Hematopoietic multipotent progenitor cell treated with erythropoietin and hydrocortisone succinate and interleukin-3 and kit ligand, for 8 days (in vitro differentiated cells): Measurements from ENCODE around the gene TNS3.
A peak's percentile ranks its signal among the peaks of the same experiment; 100 is the strongest.

ENCODE experiments used
- DNase-seq: peaks from one replicate; pipeline ENCODE4 v3.0.0-alpha.2; 2015

The TNS3 gene

GRCh38 chr7:47355684-47356083 is 226.2 kb downstream of the TNS3 start:
- DNase-seq, result no peak

DNA sequence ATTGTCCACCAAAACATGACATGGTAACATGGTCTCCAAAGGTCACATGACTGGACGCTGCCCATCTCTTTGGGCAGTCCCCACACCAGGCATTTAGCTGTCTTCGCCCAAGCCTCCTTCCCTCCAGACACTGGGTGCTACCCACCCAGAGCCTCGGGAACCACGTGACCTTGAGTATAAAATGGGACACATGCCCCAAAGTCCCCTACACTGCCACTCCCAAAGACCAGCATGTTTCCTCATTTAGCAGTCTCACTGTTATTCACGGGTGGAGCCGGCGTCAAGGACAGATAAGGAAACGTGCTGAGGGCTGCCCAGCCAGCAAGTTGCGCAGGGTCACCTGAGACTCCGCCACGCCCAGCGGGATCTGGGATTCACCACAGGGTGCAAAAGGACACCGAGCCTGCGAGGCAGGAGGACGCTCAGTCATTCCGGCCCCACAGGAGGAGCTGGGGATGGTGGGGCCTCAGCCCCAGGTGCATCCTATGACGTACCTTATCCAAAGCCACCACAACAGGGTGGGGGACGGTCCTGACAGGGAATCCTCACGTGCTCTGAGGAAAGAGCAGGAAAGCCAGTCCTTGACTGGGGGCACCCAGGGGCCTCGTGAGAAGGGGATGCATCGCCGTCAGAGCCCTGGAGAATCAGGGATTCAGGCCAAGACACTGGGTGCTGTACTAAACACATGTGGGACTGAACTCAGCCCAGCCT is 226.9 kb downstream of the TNS3 start:
- DNase-seq, result peak; percentile 70

DNA sequence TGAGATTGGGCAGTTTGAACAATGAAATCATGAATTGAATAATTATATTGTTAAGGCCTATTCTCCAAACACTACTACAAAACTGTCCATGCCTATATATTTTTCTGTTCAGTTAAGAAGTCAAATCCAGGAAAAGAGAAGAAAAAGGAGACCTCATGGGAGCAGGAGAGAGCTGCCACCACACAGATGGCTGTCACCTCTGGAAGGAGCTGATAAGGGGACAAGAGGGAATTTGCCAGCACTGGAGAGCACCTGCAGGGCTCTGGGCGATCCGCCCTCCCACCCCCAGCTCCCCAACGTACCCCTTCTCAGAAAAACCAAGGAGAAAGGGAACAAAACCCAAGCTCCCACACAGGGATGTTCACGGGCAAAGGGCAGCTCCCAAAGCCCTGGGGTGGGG is 227.8 kb downstream of the TNS3 start:
- DNase-seq, result peak; percentile 64

DNA sequence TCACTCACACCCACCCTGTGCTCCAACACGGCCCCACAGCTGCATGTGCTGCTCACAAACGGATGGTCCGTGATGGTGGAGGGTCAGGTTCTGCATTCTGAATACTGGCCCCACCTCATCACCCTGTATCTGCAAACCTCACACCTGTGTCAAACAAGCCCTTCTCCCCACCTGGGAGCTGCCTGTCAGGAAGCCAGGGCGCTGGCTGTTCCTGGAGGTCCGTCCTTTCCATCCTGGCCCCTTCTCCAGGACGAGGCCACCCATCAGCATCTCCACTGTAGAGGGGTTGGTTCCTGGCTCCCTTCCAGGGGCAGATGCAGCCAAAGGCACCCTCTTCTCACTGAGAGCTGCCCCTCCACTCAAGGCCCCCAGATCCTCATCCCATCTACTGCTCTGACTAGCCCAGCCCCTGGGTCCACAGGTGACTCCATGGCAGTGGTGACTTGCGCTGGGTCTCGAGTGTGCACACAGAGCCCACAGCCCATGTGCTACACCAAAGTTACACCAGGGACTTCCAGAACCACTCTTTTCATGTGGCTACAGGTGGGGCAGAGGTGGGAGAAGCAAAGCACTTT is 229.4 kb downstream of the TNS3 start:
- DNase-seq, result no peak

DNA sequence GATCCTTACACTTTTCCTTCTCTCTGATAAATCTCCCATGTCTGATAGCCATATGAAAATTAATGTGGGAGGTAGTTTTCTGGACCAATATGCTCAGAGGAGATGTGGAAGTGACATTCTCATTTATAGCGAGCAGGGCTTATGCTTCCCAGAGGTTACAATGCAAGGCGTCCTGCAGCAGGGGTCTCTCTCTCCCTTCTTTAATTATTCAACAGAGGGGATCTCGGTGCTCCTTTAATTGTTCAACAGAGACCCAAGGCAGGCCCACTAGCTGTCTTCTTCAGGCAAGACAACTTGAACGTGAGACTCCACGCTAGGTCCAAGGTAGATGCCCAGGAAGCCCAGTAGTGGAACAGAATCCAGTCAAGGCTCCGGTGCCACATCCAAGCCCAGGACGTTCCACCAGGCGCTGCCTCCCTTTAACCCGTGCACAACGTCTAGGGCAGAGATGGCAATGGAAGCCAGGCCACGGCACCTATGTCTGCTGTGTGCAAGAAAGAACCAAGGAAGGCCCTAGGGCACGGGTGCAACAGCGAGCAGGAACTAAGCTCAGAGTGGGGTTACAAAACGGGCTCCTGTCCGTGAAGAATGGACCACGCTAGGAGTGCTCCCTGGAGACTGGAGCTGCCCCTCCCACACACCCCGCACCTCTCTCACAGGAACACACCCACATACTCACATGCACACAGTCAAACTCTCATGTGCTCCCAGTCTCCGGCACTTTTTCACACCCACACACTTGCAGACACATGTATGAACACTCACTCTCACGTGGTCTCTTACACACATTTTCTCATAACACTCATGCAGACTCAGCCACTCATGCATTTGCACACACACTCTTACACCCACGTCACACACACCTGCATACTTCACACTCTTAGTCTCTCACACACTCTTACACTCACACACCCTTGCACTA is 230.4 kb downstream of the TNS3 start:
- DNase-seq, result no peak

GRCh38 chr7:47350425-47350824 is 231.5 kb downstream of the TNS3 start:
- no peak for DNase-seq

DNA sequence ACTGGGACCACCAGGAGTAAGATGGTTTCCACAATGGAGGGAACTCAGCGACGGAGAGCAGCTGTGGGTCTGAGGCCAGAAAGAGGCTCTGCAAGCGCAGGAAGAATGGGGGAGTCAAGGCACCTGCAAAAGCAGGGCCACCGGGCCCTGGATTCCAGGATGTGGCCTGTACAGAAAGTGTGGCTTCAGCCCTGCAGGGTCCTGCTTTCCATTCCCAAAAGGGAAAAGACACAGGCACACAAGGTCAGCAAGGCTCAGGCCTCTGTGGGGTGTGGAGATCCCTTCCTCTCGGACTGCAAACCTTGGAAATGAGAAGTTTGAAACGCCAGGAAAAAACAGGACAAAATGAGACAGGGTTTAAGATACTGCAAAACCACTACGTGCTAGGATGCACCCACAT is 232.5 kb downstream of the TNS3 start:
- no peak for DNase-seq

- no peak for DNase-seq
These were observed 234.0 kb downstream of the TNS3 start for GRCh38 chr7:47347816-47348385.

GRCh38 chr7:47347346-47347745 is 234.6 kb downstream of the TNS3 start:
- DNase-seq, result no peak

GRCh38 chr7:47346377-47346914 is 235.5 kb downstream of the TNS3 start:
- no peak for DNase-seq

- DNase-seq, result no peak
These were observed 236.0 kb downstream of the TNS3 start for GRCh38 chr7:47345857-47346298.

GRCh38 chr7:47344171-47344955 is 237.5 kb downstream of the TNS3 start:
- no peak for DNase-seq

GRCh38 chr7:47343061-47343455 is 238.9 kb downstream of the TNS3 start:
- DNase-seq, result no peak

DNA sequence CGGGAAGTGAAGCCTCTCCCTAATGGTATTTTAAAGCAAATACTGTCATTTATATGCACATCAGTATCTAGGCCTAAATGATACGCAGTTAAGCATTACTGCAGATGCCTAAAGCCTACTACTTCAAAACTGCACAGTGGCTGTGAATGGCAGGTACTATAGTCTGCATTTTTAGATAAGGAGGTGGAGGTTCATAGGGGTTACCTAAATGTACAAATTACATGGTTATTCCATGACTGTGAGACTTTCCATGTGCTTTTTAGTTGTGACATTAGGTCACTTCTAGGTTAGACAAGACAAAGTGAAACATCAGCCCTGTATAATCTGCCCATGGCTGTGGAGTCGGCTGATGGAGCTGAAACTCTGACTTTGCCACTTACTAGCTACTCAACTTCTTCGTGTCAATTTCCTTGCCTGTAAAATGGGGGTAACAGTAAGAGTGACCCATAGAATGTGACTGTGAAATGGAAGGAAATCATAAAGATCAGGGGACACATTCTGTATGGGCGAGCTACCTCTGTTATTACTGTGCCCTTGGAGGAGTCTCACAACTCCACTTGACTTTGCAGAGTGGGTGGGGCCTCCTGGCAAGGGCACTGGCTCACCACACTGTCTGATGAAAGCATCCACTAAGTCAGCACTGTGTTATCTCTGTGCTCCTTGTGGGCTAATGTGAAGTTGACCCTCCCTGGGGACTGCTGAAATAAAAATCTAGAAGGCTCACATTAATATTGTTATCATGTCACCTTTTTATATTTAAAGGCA is 239.4 kb downstream of the TNS3 start:
- peak; percentile 96 for DNase-seq

DNA sequence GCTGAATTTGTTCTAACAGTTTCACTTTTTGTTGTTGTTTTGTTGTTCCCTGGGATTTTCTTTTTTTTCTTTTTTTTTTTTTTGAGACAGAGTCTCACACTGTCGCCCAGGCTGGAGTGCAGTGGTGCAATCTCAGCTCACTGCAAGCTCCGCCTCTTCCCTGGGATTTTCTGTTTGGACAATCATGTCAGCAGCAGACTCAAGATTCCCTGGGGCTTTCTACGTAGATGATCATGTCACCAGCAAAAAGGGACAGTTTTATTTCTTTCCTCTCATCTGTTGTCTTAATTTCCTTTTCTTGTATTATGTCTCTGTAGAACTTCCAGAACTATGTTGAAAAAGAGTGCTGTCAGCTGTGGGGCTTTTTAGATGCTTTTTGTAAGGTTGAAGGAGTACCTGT is 241.4 kb downstream of the TNS3 start:
- DNase-seq, result no peak

- no peak for DNase-seq
These were observed 243.9 kb downstream of the TNS3 start for GRCh38 chr7:47338026-47338425.

GRCh38 chr7:47337531-47337930 is 244.4 kb downstream of the TNS3 start:
- DNase-seq, result peak; percentile 16

- DNase-seq, result no peak
These were observed 245.2 kb downstream of the TNS3 start for GRCh38 chr7:47336472-47337425.

DNA sequence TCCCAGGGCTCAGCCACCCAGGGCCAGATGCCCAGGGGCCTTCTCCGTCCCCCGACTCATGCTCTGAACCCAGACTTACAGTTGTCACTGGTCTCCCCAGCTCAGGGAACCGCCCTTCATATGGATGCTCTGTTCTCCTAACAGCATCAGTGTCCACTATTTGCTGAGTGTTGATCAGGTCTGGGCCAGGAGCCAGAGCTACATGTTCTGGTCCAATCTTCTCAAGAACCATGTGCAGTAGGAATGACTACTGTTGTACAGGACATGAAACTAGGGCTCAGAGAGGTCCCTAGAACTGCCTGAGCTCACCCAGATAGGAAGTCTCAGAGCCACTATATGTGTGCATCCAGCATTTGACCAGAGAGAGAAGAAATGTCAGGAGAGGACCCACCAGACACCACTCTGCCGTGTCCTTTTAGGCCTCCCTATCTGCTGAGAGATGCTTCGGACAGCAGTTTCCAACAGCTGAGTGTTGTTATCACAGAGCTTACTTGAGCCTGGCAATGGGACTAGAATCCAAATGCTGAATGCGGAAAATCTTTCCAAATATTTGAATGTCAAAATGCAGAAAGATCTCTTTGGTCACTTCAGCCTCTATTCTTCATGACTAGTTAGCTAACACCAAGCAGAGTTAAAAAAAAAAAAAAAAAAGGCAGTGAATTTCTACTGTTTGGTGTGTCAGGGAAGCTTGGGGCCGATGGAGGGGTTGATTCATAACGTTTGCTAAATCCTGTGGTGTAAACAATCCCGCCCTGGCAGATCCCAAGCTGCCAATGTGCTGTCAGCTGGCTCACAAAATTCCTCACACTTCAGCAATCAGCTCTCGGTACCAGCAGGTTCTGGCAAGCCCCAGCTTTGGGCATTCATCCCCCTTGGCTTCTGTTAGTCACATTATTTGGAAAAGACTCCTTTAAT is 246.1 kb downstream of the TNS3 start:
- DNase-seq, result no peak
